Activated gamma-delta T cell treated with anti-CD3 and anti-CD28 coated beads, Interleukin-2, amount 50 U/mL, for 16 hours (primary cell): ENCODE measurements around the gene CADM3.
A peak's percentile ranks its signal among the peaks of the same experiment; 100 is the strongest.

ENCODE experiments used
- DNase-seq: peaks from one replicate; pipeline ENCODE4 v3.0.0-alpha.2; 2020; ENCODE audit warnings: low read depth

The CADM3 gene

DNA sequence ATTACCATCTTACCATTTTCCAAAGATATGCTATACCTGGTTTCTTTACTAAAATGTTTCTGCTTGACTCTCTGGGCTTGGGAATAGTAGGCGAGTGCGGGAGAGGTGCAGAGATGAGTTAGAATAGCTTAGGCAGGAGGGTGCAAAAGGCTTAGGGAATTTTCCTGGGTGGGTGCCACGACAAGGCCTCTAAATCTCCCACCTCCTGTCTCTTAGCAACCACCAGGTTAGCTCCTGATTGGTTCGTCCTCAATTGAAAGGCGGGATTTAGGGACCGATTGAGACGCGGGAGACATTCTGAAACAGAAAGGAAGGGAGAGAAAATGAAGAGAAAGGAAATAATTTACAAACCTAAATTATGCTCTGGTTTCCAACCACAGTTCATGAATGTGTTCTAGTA, 36.4 kb downstream of the CADM3 start:
- no peak for DNase-seq

- no peak for DNase-seq
Measured at GRCh38 chr1:159208175-159208825, 36.9 kb downstream of the CADM3 start.

DNA sequence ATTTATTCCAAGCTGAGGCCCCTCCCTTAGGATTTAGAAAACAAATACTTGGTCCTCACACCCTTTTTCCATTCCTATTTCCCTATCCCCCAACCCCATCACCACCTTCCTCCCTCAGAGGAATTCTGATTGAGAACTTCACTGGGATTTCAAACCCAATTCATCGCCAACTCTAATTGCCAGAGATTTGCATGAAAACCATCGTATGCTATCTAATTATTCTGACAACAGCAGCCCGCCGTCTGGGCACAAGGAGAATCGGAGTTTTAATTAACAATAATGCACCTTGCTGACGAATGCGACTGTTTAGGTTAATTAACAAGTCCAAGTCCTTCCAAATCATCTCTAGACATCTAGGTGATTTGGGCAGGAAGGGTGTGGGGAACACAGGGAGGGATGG, 37.6 kb downstream of the CADM3 start:
- DNase-seq: no peak

GRCh38 chr1:159211331-159212136, 40.1 kb downstream of the CADM3 start:
- peak; percentile 16 for DNase-seq

- DNase-seq: no peak
Measured at GRCh38 chr1:159212596-159212995, 41.2 kb downstream of the CADM3 start.

GRCh38 chr1:159214149-159214760, 42.8 kb downstream of the CADM3 start:
- DNase-seq: no peak

- no peak for DNase-seq
Measured at GRCh38 chr1:159218649-159219636, 47.5 kb downstream of the CADM3 start.

DNA sequence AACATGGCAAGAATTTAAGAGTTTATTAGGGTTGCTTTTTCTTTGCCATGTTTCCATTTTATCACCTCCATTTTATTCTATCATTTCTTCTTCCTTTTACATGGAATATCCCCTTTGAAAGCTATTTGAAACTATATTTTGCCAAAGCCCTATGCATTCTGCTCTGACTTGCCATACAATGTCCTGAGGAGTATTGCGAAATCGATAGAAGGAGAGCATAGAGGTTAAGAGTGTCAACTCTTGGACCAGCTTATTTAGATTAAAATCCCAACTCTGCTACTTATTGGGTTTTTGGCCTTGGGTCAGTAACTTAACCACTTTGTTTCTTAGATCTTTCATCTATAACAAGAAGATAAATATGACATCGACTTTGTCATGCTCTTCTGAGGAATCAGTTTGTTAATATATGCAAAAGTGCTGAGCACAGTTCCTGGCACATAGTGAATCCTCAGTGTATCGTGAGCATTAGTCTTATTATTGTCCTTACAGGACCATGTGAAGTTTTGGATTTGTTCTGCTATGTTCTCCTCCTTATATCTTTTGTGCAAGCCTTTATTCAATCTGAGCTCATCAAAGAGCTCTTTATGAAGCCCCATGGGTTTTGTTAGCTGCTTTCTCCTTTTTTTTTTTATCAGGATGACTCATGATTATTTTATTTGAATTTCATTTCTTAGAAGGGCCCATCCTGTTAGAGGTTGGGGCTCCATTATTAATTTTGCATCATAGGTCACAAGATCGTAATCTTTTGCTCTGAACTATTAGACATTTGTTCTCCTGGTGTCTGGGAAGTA, 50.9 kb downstream of the CADM3 start:
- DNase-seq: no peak

GRCh38 chr1:159223004-159223403, 51.6 kb downstream of the CADM3 start:
- DNase-seq: no peak

DNA sequence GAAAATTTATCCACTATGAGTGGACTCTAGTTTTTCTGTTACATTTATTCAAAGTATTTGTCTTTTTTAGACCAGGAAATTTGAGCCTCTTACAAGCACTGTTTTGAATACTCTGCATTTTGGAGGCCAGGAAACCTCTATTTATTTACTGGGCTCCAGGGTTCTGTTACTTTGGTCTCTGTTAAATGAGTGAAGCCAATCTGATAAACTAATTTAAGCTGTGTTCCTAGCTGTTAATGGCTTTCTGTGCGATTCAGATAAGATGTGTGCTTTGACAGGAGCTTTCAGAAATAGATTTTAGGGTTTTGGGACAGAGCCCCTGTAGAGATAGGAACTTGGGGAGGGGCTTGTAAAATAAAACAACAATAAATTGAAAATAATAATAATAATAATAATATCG, 57.1 kb downstream of the CADM3 start:
- no peak for DNase-seq

- no peak for DNase-seq
Measured at GRCh38 chr1:159229260-159229885, 58.0 kb downstream of the CADM3 start.

DNA sequence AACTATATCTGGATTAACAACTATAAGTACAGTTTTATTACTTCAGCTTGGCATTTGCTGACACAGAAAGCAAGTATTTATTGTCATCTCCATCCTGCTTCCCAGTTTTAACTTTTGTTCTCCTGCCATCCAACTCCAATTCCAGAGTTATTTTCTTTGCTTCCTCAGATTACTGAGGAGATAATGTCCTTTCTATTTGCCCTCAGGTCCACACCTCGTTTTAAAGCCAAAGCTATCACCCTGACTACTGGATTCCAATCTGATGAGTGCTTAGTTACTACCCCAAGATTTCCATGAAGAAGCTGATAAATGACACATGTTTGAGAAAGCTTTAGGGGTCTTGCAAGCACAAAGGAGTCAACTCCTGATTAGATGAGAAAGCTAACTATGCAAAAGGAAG, 58.5 kb downstream of the CADM3 start:
- no peak for DNase-seq

- DNase-seq: no peak
Measured at GRCh38 chr1:159239551-159240220, 68.3 kb downstream of the CADM3 start.

- DNase-seq: no peak
Measured at GRCh38 chr1:159247266-159247665, 75.9 kb downstream of the CADM3 start.

- no peak for DNase-seq
Measured at GRCh38 chr1:159248311-159248710, 76.9 kb downstream of the CADM3 start.

GRCh38 chr1:159250638-159251216, 79.3 kb downstream of the CADM3 start:
- no peak for DNase-seq
